ENCODE results near the gene ZNF451. TPM values are rescaled to one million over a fixed set of nuclear protein-coding genes. Genes with fewer than 3 reads are reported as not detected.

Gene ZNF451
- total and polyA plus RNA-seq, 3 experiments from 2014 or later = 22.1 to 48.7 (median 47.4) TPM

- H3K36me3 Mint-ChIP-seq = peaks cover 26 to 71% (median 26%) of the 10 kb centered on the region in 3 donors
- H3K9me3 Mint-ChIP-seq = no peaks in the 10 kb centered on the region
- peaks cover 38% of the 10 kb centered on the region for H3K36me3 ChIP-seq (ENCODE audit: insufficient read depth, low read length)
- peak overlapping the region in 1 of 7 donors; percentile 34 for H3K4me3 Mint-ChIP-seq
- no peak overlapping the region for H3K27ac ChIP-seq (ENCODE audit: low read depth, low read length)
- H3K27ac Mint-ChIP-seq = peak overlapping the region in 1 of 8 donors; percentile 46
- no peaks in the 10 kb centered on the region for H3K9me3 ChIP-seq (ENCODE audit: low read length)
- H3K4me1 ChIP-seq (ENCODE audit: insufficient read depth, low read length) = peaks cover 27% of the 10 kb centered on the region
- H3K27me3 ChIP-seq (ENCODE audit: insufficient read depth, low read length, poor library complexity, severe bottlenecking) = no peaks in the 10 kb centered on the region
- no peak overlapping the region for H3K4me3 ChIP-seq (ENCODE audit: low read length)
- POLR2A ChIA-PET = no interaction called here
- CTCF ChIA-PET = no interaction called here
- DNase-seq = no peak
- peaks cover 36 to 74% (median 59%) of the 10 kb centered on the region in 3 donors for H3K4me1 Mint-ChIP-seq
- no peaks in the 10 kb centered on the region for H3K27me3 Mint-ChIP-seq
These were observed 7.6 kb downstream of the ZNF451 start for GRCh38 chr6:57097596-57097995.

GRCh38 chr6:57102976-57103375 lies 13.0 kb downstream of the ZNF451 start:
- Histone ChIP-seq H3K9me3 (ENCODE audit: low read length) (no peaks in the 10 kb centered on the region), H3K36me3 (ENCODE audit: insufficient read depth, low read length) (peaks cover 44% of the 10 kb centered on the region), H3K27ac (ENCODE audit: low read depth, low read length) (no peak overlapping the region), H3K4me1 (ENCODE audit: insufficient read depth, low read length) (no peaks in the 10 kb centered on the region), H3K27me3 (ENCODE audit: insufficient read depth, low read length, poor library complexity, severe bottlenecking) (no peaks in the 10 kb centered on the region), H3K4me3 (ENCODE audit: low read length) (no peak overlapping the region)
- Mint-ChIP-seq H3K36me3 (peaks cover 26 to 77% (median 34%) of the 10 kb centered on the region in 3 donors), H3K4me3 (no peak overlapping the region), H3K27ac (peak overlapping the region in 1 of 8 donors; percentile 32), H3K9me3 (no peaks in the 10 kb centered on the region), H3K4me1 (peaks cover 35 to 66% (median 50%) of the 10 kb centered on the region in 3 donors), H3K27me3 (no peaks in the 10 kb centered on the region)
- ChIA-PET CTCF (no interaction called here), POLR2A (no interaction called here)
- DNase-seq = no peak

- ChIA-PET POLR2A (no interaction called here), CTCF (no interaction called here)
- DNase-seq = no peak
- no peaks in the 10 kb centered on the region for H3K4me1 ChIP-seq (ENCODE audit: insufficient read depth, low read length)
- H3K4me3 Mint-ChIP-seq = no peak overlapping the region
- no peak overlapping the region for H3K4me3 ChIP-seq (ENCODE audit: low read length)
- H3K27ac ChIP-seq (ENCODE audit: low read depth, low read length) = no peak overlapping the region
- H3K27me3 Mint-ChIP-seq = no peaks in the 10 kb centered on the region
- peaks cover 18 to 75% (median 29%) of the 10 kb centered on the region in 3 donors for H3K36me3 Mint-ChIP-seq
- H3K9me3 Mint-ChIP-seq = no peaks in the 10 kb centered on the region
- no peaks in the 10 kb centered on the region for H3K27me3 ChIP-seq (ENCODE audit: insufficient read depth, low read length, poor library complexity, severe bottlenecking)
- peaks cover 33 to 66% (median 52%) of the 10 kb centered on the region in 3 donors for H3K4me1 Mint-ChIP-seq
- H3K27ac Mint-ChIP-seq = peak overlapping the region in 1 of 8 donors; percentile 10
- H3K9me3 ChIP-seq (ENCODE audit: low read length) = no peaks in the 10 kb centered on the region
- H3K36me3 ChIP-seq (ENCODE audit: insufficient read depth, low read length) = peaks cover 38% of the 10 kb centered on the region
These were observed 14.3 kb downstream of the ZNF451 start for GRCh38 chr6:57104336-57104735.

GRCh38 chr6:57106990-57107389 lies 17.0 kb downstream of the ZNF451 start:
- Histone ChIP-seq H3K9me3 (ENCODE audit: low read length) (no peaks in the 10 kb centered on the region), H3K4me1 (ENCODE audit: insufficient read depth, low read length) (no peaks in the 10 kb centered on the region), H3K36me3 (ENCODE audit: insufficient read depth, low read length) (peaks cover 12% of the 10 kb centered on the region), H3K27me3 (ENCODE audit: insufficient read depth, low read length, poor library complexity, severe bottlenecking) (no peaks in the 10 kb centered on the region), H3K4me3 (ENCODE audit: low read length) (no peak overlapping the region), H3K27ac (ENCODE audit: low read depth, low read length) (no peak overlapping the region)
- Mint-ChIP-seq H3K9me3 (no peaks in the 10 kb centered on the region), H3K4me3 (no peak overlapping the region), H3K27me3 (peaks cover 0 to under 1% of the 10 kb centered on the region in 2 donors), H3K36me3 (peaks cover 1 to 61% (median 15%) of the 10 kb centered on the region in 3 donors), H3K4me1 (peaks cover 44 to 71% (median 67%) of the 10 kb centered on the region in 3 donors), H3K27ac (no peak overlapping the region)
- CTCF ChIA-PET = no interaction called here
- POLR2A ChIA-PET = no interaction called here
- DNase-seq = no peak

GRCh38 chr6:57108691-57109090 lies 18.7 kb downstream of the ZNF451 start:
- no peaks in the 10 kb centered on the region for H3K36me3 ChIP-seq (ENCODE audit: insufficient read depth, low read length)
- no peak overlapping the region for H3K27ac Mint-ChIP-seq
- peaks cover 42 to 72% (median 71%) of the 10 kb centered on the region in 3 donors for H3K4me1 Mint-ChIP-seq
- no peak overlapping the region for H3K4me3 Mint-ChIP-seq
- peaks cover 0 to 2% of the 10 kb centered on the region in 2 donors for H3K27me3 Mint-ChIP-seq
- ChIA-PET CTCF (no interaction called here), POLR2A (no interaction called here)
- H3K4me3 ChIP-seq (ENCODE audit: low read length) = no peak overlapping the region
- no peaks in the 10 kb centered on the region for H3K27me3 ChIP-seq (ENCODE audit: insufficient read depth, low read length, poor library complexity, severe bottlenecking)
- DNase-seq = no peak
- no peaks in the 10 kb centered on the region for H3K9me3 Mint-ChIP-seq
- H3K9me3 ChIP-seq (ENCODE audit: low read length) = no peaks in the 10 kb centered on the region
- H3K4me1 ChIP-seq (ENCODE audit: insufficient read depth, low read length) = no peaks in the 10 kb centered on the region
- H3K27ac ChIP-seq (ENCODE audit: low read depth, low read length) = no peak overlapping the region
- peaks cover 0 to 49% (median 14%) of the 10 kb centered on the region in 3 donors for H3K36me3 Mint-ChIP-seq

- H3K9me3 ChIP-seq (ENCODE audit: low read length) = no peaks in the 10 kb centered on the region
- H3K36me3 ChIP-seq (ENCODE audit: insufficient read depth, low read length) = no peaks in the 10 kb centered on the region
- no peaks in the 10 kb centered on the region for H3K9me3 Mint-ChIP-seq
- ChIA-PET CTCF (no interaction called here), POLR2A (no interaction called here)
- H3K4me3 ChIP-seq (ENCODE audit: low read length) = no peak overlapping the region
- no peak for DNase-seq
- peak overlapping the region in 3 of 8 donors; percentile 5 to 21 (median 10) for H3K27ac Mint-ChIP-seq
- H3K4me1 Mint-ChIP-seq = peaks cover 37 to 62% (median 60%) of the 10 kb centered on the region in 3 donors
- H3K27me3 ChIP-seq (ENCODE audit: insufficient read depth, low read length, poor library complexity, severe bottlenecking) = no peaks in the 10 kb centered on the region
- H3K27ac ChIP-seq (ENCODE audit: low read depth, low read length) = no peak overlapping the region
- H3K36me3 Mint-ChIP-seq = peaks cover 0 to 43% (median 12%) of the 10 kb centered on the region in 3 donors
- peak overlapping the region in 1 of 7 donors; percentile 6 for H3K4me3 Mint-ChIP-seq
- peaks cover 0 to 2% of the 10 kb centered on the region in 2 donors for H3K27me3 Mint-ChIP-seq
- no peaks in the 10 kb centered on the region for H3K4me1 ChIP-seq (ENCODE audit: insufficient read depth, low read length)
These were observed 19.9 kb downstream of the ZNF451 start for GRCh38 chr6:57109880-57110279.

GRCh38 chr6:57113105-57113504 lies 23.1 kb downstream of the ZNF451 start:
- Histone ChIP-seq H3K27me3 (ENCODE audit: insufficient read depth, low read length, poor library complexity, severe bottlenecking) (no peaks in the 10 kb centered on the region), H3K27ac (ENCODE audit: low read depth, low read length) (no peak overlapping the region), H3K36me3 (ENCODE audit: insufficient read depth, low read length) (no peaks in the 10 kb centered on the region), H3K4me3 (ENCODE audit: low read length) (no peak overlapping the region), H3K4me1 (ENCODE audit: insufficient read depth, low read length) (no peaks in the 10 kb centered on the region), H3K9me3 (ENCODE audit: low read length) (no peaks in the 10 kb centered on the region)
- H3K36me3 Mint-ChIP-seq = peaks cover 0 to 34% (median 8%) of the 10 kb centered on the region in 3 donors
- H3K27me3 Mint-ChIP-seq = peaks cover 0 to 2% of the 10 kb centered on the region in 2 donors
- CTCF ChIA-PET = no interaction called here
- no peak for DNase-seq
- peaks cover 31 to 65% (median 63%) of the 10 kb centered on the region in 3 donors for H3K4me1 Mint-ChIP-seq
- H3K4me3 Mint-ChIP-seq = no peak overlapping the region
- no peak overlapping the region for H3K27ac Mint-ChIP-seq
- no peaks in the 10 kb centered on the region for H3K9me3 Mint-ChIP-seq
- POLR2A ChIA-PET = no interaction called here

GRCh38 chr6:57116776-57117175 lies 26.8 kb downstream of the ZNF451 start:
- H3K9me3 ChIP-seq (ENCODE audit: low read length) = no peaks in the 10 kb centered on the region
- CTCF ChIA-PET = no interaction called here
- H3K4me3 ChIP-seq (ENCODE audit: low read length) = no peak overlapping the region
- H3K36me3 ChIP-seq (ENCODE audit: insufficient read depth, low read length) = no peaks in the 10 kb centered on the region
- Mint-ChIP-seq H3K4me1 (peaks cover 29 to 63% (median 54%) of the 10 kb centered on the region in 3 donors), H3K27me3 (peaks cover 0 to 2% of the 10 kb centered on the region in 2 donors), H3K36me3 (peaks cover 14 to 35% (median 16%) of the 10 kb centered on the region in 3 donors), H3K27ac (peak overlapping the region in 1 of 8 donors; percentile 76), H3K9me3 (no peaks in the 10 kb centered on the region), H3K4me3 (no peak overlapping the region)
- POLR2A ChIA-PET = no interaction called here
- no peak overlapping the region for H3K27ac ChIP-seq (ENCODE audit: low read depth, low read length)
- H3K27me3 ChIP-seq (ENCODE audit: insufficient read depth, low read length, poor library complexity, severe bottlenecking) = no peaks in the 10 kb centered on the region
- DNase-seq = no peak
- H3K4me1 ChIP-seq (ENCODE audit: insufficient read depth, low read length) = no peaks in the 10 kb centered on the region
